Cardiac muscle cell (in vitro differentiated cells and primary cell): ENCODE results near the gene ITGA1. TPM values are rescaled to one million over a fixed set of nuclear protein-coding genes. Genes with fewer than 3 reads are reported as not detected.

Experiments
- DNase-seq, 2 donors: peaks; one replicate each; pipeline versions ENCODE4 v3.0.0 to v3.0.0-alpha.2; 2010 to 2017; ENCODE audit warnings: low read depth in 1 of 2, low spot score in 1 of 2
- H3K27ac ChIP-seq: fragments of 200-600 bp; sonication (generic); 2 replicates; pipeline ENCODE4 v1.5.1; 2016
- H3K27me3 ChIP-seq: fragments of 200-600 bp; sonication (generic); 2 replicates; pipeline ENCODE4 v1.6.0; 2016; ENCODE audit warnings: control low read depth
- H3K36me3 ChIP-seq: fragments of 200-600 bp; sonication (generic); 2 replicates; pipeline ENCODE4 v1.5.1; 2016; ENCODE audit warnings: control low read depth
- H3K4me1 ChIP-seq: fragments of 200-600 bp; sonication (generic); 2 replicates; pipeline ENCODE4 v1.8.1; 2017; ENCODE audit warnings: low read depth, mild to moderate bottlenecking, mixed run types
- H3K4me3 ChIP-seq: fragments of 200-600 bp; sonication (generic); 2 replicates; pipeline ENCODE4 v1.5.1; 2016; ENCODE audit warnings: mild to moderate bottlenecking
- H3K9me3 ChIP-seq: fragments of 200-600 bp; sonication (generic); 2 replicates; pipeline ENCODE4 v1.5.1; 2017; ENCODE audit warnings: low read depth, mild to moderate bottlenecking, control low read depth
- polyA plus RNA-seq: library from polyadenylated mRNA; unstranded; fragments of >200 nt; fragmentation: Nextera tagmentation; extraction: Ambion mirVana; gene quantifications from 2 replicates; pipeline ENCODE4 v1.2.1, GENCODE V29; 2016
- total RNA-seq: library from RNA; depleted of rRNA; stranded (reverse); fragments of >200 nt; gene quantifications from 2 replicates; pipeline ENCODE4 v1.2.3, GENCODE V29; 2016
- TF ChIP-seq, protein P1 (sequence below): IDR thresholded peaks from 2 replicates; pipeline ENCODE4 v1.5.1; 2012; ENCODE audit warnings: low read depth, mild to moderate bottlenecking, low read length

Gene ITGA1
- total and polyA plus RNA-seq, 2 experiments from 2014 or later, result 2.9 to 7.3 TPM

DNA sequence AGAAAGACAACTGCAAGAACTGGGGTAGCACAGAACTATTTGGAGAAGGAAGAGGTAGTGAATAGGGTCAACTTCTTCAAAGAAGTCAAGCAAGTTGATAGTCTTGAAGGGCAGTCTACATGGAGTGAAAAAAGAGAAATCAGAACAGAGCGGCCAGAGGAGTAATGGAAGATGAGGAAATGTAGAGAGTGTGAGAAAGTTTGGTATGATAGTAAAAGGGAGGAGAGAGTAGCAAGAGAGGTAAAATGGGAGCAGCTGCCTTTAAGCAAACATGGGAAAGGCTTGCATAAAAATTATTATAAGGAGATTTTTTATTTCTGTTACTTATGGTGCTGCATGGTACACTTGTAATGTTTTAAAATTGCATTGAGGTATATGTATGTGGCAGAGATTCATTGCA, 208.2 kb downstream of the ITGA1 start:
- TF ChIP-seq, protein P1, sequence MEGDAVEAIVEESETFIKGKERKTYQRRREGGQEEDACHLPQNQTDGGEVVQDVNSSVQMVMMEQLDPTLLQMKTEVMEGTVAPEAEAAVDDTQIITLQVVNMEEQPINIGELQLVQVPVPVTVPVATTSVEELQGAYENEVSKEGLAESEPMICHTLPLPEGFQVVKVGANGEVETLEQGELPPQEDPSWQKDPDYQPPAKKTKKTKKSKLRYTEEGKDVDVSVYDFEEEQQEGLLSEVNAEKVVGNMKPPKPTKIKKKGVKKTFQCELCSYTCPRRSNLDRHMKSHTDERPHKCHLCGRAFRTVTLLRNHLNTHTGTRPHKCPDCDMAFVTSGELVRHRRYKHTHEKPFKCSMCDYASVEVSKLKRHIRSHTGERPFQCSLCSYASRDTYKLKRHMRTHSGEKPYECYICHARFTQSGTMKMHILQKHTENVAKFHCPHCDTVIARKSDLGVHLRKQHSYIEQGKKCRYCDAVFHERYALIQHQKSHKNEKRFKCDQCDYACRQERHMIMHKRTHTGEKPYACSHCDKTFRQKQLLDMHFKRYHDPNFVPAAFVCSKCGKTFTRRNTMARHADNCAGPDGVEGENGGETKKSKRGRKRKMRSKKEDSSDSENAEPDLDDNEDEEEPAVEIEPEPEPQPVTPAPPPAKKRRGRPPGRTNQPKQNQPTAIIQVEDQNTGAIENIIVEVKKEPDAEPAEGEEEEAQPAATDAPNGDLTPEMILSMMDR, result no peak
- no peak for DNase-seq
- no peaks in the 10 kb centered on the region for H3K4me1 ChIP-seq

DNA sequence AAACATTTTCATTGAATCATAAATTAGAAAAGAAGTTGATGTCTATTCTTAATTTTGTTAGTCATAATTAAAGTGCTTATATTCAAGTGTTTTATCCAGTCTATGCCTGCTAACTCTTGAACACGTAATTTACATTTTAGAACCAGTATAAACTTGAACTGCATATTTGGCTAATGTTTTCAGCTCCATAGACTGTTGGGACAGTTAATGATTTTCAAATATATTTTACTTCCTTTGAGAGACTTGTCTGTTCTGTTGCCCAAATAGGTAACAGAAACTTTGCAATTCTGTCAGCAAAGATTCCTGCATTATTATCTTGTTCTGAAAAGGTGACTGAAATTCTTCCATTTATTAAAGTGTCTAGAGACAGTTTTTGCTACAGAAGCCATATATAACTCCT, 209.3 kb downstream of the ITGA1 start:
- no peak overlapping the region for H3K27ac ChIP-seq
- H3K27me3 ChIP-seq, result peaks cover 10% of the 10 kb centered on the region
- no peaks in the 10 kb centered on the region for H3K36me3 ChIP-seq
- H3K9me3 ChIP-seq, result no peaks in the 10 kb centered on the region
- TF ChIP-seq, protein P1, result no peak
- DNase-seq, result no peak
- H3K4me3 ChIP-seq, result no peak overlapping the region
- no peaks in the 10 kb centered on the region for H3K4me1 ChIP-seq

More for the DNA sequence above, 208.2 kb downstream of the ITGA1 start:
- Histone ChIP-seq H3K4me3 (no peak overlapping the region), H3K27ac (no peak overlapping the region), H3K9me3 (no peaks in the 10 kb centered on the region), H3K27me3 (peaks cover 21% of the 10 kb centered on the region), H3K36me3 (no peaks in the 10 kb centered on the region)

DNA sequence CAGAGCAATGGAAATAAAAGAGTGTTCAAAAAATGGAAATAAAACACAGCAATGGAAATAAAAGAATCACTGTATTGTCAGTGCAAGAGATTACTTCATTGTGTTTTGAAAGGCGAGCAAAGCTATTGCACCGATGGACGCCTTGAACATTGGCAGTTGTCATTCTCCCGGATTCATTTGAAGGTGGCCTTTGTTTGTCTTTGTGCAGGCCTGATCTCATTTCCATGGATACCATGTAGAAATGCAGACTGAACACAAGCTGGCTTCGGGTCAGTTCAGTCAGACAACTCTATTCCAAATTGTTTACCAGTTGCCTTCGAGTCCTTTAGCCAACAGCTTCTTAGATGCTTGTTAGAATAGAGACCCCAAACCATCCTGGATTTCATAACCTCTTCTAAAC, 209.7 kb downstream of the ITGA1 start:
- no peaks in the 10 kb centered on the region for H3K4me1 ChIP-seq
- no peak overlapping the region for H3K27ac ChIP-seq
- no peak overlapping the region for H3K4me3 ChIP-seq
- H3K27me3 ChIP-seq, result peaks cover 7% of the 10 kb centered on the region
- H3K9me3 ChIP-seq, result no peaks in the 10 kb centered on the region
- no peak for DNase-seq
- H3K36me3 ChIP-seq, result no peaks in the 10 kb centered on the region
- TF ChIP-seq, protein P1, result no peak

DNA sequence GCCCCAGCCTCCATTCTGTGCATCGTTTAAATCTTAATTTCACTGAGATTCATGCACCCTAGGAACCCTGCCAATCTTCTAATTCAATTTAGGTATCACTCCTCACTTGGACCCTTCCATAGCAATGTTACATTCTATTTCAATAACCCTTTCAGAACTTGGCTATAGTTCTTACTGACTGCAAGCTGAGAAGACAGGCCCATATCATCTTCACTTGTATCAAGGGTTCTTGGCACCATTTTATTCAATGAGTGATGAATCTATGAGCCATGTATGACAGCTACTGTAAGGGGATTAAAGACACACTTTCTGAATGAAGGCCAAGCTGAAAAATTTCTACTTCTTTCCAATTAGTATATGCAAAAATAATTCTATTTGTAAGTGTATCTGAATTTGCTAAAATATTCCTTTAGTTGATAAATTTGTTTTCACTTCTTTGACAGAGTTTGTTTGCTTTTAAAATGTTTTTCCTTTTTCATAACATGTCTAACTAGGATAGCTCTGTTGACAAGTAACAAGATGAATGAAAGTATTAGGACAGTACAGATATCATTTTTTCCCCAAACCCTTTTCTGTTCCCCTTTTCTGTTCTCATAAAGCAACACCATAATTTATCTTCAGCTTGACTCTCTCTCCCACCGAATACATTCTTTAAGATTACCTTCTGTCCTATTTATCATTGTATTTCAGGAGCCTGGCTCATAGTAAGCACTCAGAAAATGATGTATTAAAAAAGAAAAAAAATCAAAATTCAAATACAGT, 211.0 kb downstream of the ITGA1 start:
- H3K27me3 ChIP-seq, result peaks cover 5% of the 10 kb centered on the region
- TF ChIP-seq, protein P1, result no peak
- no peak overlapping the region for H3K27ac ChIP-seq
- DNase-seq, result no peak
- no peaks in the 10 kb centered on the region for H3K36me3 ChIP-seq
- no peaks in the 10 kb centered on the region for H3K4me1 ChIP-seq
- no peak overlapping the region for H3K4me3 ChIP-seq
- no peaks in the 10 kb centered on the region for H3K9me3 ChIP-seq

DNA sequence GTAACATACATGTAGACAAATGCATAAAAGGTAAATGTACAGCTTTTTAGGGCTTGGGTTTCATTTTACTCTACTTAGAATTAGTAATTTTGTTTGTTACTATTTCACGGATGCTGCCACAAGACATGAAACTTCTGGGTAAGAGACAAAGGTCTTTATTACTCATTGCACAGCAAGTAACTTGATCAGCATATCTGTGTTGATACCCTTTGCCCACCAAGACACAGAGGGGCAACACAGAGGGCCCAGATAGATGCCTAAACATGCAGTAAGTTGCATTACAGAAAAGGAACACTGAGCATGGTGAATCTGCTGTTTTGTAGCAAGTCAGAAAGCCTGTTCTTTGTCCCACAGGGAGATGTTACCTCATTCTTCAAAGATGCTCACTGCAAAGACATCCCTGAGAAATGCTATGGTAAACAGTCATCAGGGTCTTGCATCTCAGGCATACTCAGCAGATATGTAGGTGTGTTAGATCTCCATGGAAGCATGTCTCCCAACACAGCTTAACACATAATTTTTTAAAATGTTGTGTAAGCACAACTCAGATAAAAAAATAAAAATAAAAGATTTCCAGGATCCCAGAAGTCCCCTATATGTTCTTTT, 211.7 kb downstream of the ITGA1 start:
- H3K4me3 ChIP-seq, result no peak overlapping the region
- TF ChIP-seq, protein P1, result no peak
- no peaks in the 10 kb centered on the region for H3K36me3 ChIP-seq
- no peaks in the 10 kb centered on the region for H3K4me1 ChIP-seq
- no peak for DNase-seq
- H3K27me3 ChIP-seq, result no peaks in the 10 kb centered on the region
- no peak overlapping the region for H3K27ac ChIP-seq
- no peaks in the 10 kb centered on the region for H3K9me3 ChIP-seq
